Osteoblast (primary cell): ENCODE measurements around the gene CLIC5. TPM values are rescaled to one million over a fixed set of nuclear protein-coding genes. Genes with fewer than 3 reads are reported as not detected.

Source experiments
- DNase-seq: peaks from one replicate; pipeline ENCODE4 v3.0.0; 2011; ENCODE audit warnings: low spot score, mixed read lengths; ENCODE audit not compliant: insufficient read length; ENCODE audit errors: missing footprints
- H2AFZ ChIP-seq: 2 replicates; pipeline ENCODE4 v1.6.0; 2011; ENCODE audit warnings: mild to moderate bottlenecking, low read length
- H3K27ac ChIP-seq: 2 replicates; pipeline ENCODE4 v1.5.1; 2011; ENCODE audit warnings: mild to moderate bottlenecking, low read depth, low read length, moderate library complexity
- H3K27me3 ChIP-seq: 2 replicates; pipeline ENCODE4 v1.6.0; 2012; ENCODE audit warnings: mild to moderate bottlenecking, control low read depth, inconsistent platforms, low read length, moderate library complexity; ENCODE audit not compliant: insufficient read depth
- H3K36me3 ChIP-seq: 2 replicates; pipeline ENCODE4 v1.5.1; 2011; ENCODE audit warnings: mild to moderate bottlenecking, low read length, control low read depth, moderate library complexity; ENCODE audit not compliant: insufficient read depth
- H3K4me1 ChIP-seq: 2 replicates; pipeline ENCODE4 v1.5.1; 2011; ENCODE audit warnings: mild to moderate bottlenecking, low read length, control low read depth, moderate library complexity; ENCODE audit not compliant: insufficient read depth
- H3K4me2 ChIP-seq: 2 replicates; pipeline ENCODE4 v1.6.0; 2011; ENCODE audit warnings: mild to moderate bottlenecking, low read length; ENCODE audit not compliant: insufficient read depth
- H3K4me3 ChIP-seq: fragments of 200-600 bp; sonication (generic); 3 replicates; pipeline ENCODE4 v1.5.1; 2012; ENCODE audit warnings: mild to moderate bottlenecking, low read length, inconsistent platforms; ENCODE audit not compliant: insufficient read depth
- H3K79me2 ChIP-seq: 2 replicates; pipeline ENCODE4 v1.6.0; 2012; ENCODE audit warnings: mild to moderate bottlenecking, low read length, control low read depth, inconsistent platforms; ENCODE audit not compliant: insufficient read depth
- H3K9me3 ChIP-seq: 2 replicates; pipeline ENCODE4 v1.5.1; 2011; ENCODE audit warnings: low read depth, low read length, control low read depth
- H4K20me1 ChIP-seq: 2 replicates; pipeline ENCODE4 v1.6.0; 2012; ENCODE audit warnings: mild to moderate bottlenecking, low read length, control low read depth; ENCODE audit not compliant: insufficient read depth
- CTCF ChIP-seq: IDR thresholded peaks from 2 replicates; pipeline ENCODE4 v1.5.1; 2011; ENCODE audit warnings: mild to moderate bottlenecking, low read depth, low read length, moderate library complexity; ENCODE audit errors: extremely low read depth
- total RNA-seq: library from RNA; depleted of rRNA; stranded (reverse); fragments of >200 nt; gene quantifications from 2 replicates; pipeline ENCODE4 v1.2.3, GENCODE V29; 2012

CLIC5 gene
- total RNA-seq, 1 donor: not detected

- no peak overlapping the region for H2AFZ ChIP-seq
- DNase-seq: no peak
- H3K4me1 ChIP-seq: no peaks in the 10 kb centered on the region
Measured at GRCh38 chr6:46026307-46026706, 10.6 kb upstream of the CLIC5 start.

GRCh38 chr6:46025573-46025972 is 9.9 kb upstream of the CLIC5 start:
- no peak overlapping the region for H3K4me3 ChIP-seq
- H4K20me1 ChIP-seq: no peaks in the 10 kb centered on the region
- no peaks in the 10 kb centered on the region for H3K4me1 ChIP-seq
- no peaks in the 10 kb centered on the region for H3K36me3 ChIP-seq
- peaks cover 16% of the 10 kb centered on the region for H3K27me3 ChIP-seq
- no peaks in the 10 kb centered on the region for H3K9me3 ChIP-seq
- H2AFZ ChIP-seq: no peak overlapping the region
- TF ChIP-seq CTCF: no peak
- H3K27ac ChIP-seq: no peak overlapping the region
- no peak overlapping the region for H3K4me2 ChIP-seq
- H3K79me2 ChIP-seq: no peaks in the 10 kb centered on the region
- DNase-seq: no peak

More at GRCh38 chr6:46026307-46026706, 10.6 kb upstream of the CLIC5 start:
- Histone ChIP-seq H3K4me2 (no peak overlapping the region), H4K20me1 (no peaks in the 10 kb centered on the region), H3K4me3 (no peak overlapping the region), H3K79me2 (no peaks in the 10 kb centered on the region), H3K9me3 (no peaks in the 10 kb centered on the region), H3K36me3 (no peaks in the 10 kb centered on the region), H3K27me3 (peaks cover 19% of the 10 kb centered on the region), H3K27ac (no peak overlapping the region)
- TF ChIP-seq CTCF: no peak

GRCh38 chr6:46024124-46024769 is 8.6 kb upstream of the CLIC5 start:
- no peak overlapping the region for H3K4me3 ChIP-seq
- no peak for TF ChIP-seq CTCF
- H2AFZ ChIP-seq: no peak overlapping the region
- no peaks in the 10 kb centered on the region for H3K4me1 ChIP-seq
- no peaks in the 10 kb centered on the region for H3K9me3 ChIP-seq
- no peak for DNase-seq
- no peak overlapping the region for H3K4me2 ChIP-seq
- no peaks in the 10 kb centered on the region for H4K20me1 ChIP-seq
- H3K27ac ChIP-seq: no peak overlapping the region
- H3K79me2 ChIP-seq: no peaks in the 10 kb centered on the region
- H3K27me3 ChIP-seq: peaks cover 5% of the 10 kb centered on the region
- H3K36me3 ChIP-seq: no peaks in the 10 kb centered on the region

DNA sequence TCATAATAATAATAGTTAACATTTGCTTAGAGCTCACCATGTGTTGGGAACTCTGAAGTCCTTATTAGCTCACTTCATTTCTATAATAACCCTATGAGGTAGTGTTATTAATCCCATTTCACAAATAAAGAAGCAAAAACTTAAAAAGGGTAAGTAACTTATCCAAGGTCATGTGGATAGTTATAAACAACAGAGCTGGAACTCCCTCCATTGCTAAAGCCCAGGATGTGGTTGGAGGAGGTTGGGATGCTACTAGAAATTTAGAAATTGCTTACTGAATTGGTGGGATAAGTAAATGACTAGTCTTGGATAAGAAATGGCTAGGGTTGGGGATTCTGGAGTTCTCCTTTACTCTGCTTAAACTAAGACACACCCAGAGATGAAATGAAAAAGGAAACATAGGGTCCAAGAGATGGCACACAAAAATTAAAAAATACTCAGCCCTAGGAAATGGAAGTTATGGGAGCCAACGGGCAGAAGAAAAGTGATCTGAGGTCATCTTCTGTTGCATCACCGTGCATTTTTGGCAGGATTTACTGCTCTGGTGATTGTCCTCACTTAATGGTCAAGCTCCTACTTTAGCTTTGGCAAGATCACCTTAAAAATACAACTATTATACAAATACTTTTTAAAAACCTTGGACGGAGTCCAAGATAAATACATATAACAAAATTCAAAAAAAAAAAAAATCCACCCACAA is 7.7 kb upstream of the CLIC5 start:
- no peak overlapping the region for H2AFZ ChIP-seq
- no peaks in the 10 kb centered on the region for H4K20me1 ChIP-seq
- peaks cover 5% of the 10 kb centered on the region for H3K27me3 ChIP-seq
- H3K79me2 ChIP-seq: no peaks in the 10 kb centered on the region
- no peak overlapping the region for H3K27ac ChIP-seq
- H3K4me1 ChIP-seq: no peaks in the 10 kb centered on the region
- H3K9me3 ChIP-seq: no peaks in the 10 kb centered on the region
- DNase-seq: peak; percentile 83
- TF ChIP-seq CTCF: no peak
- no peaks in the 10 kb centered on the region for H3K36me3 ChIP-seq
- no peak overlapping the region for H3K4me3 ChIP-seq
- no peak overlapping the region for H3K4me2 ChIP-seq
